HEK293 (cell line): ENCODE data around the gene CORO2B.
A peak's percentile ranks its signal among the peaks of the same experiment; 100 is the strongest.

ENCODE experiments used
- CTCF ChIA-PET: fragments of 350-600 bp; formaldehyde crosslinking; extraction: SDS; loops from one replicate; lab custom pipeline; 2021; ENCODE audit warnings: antibody characterized with exemption; lab: Yijun Ruan, JAX
- POLR2A ChIA-PET: fragments of 300-600 bp; formaldehyde crosslinking; extraction: SDS; loops from one replicate; lab custom pipeline; 2020; ENCODE audit warnings: antibody characterized with exemption, inconsistent platforms; lab: Yijun Ruan, JAX
- H3K27ac ChIP-seq: fragments of 200-500 bp; sonication (Bioruptor generic); 2 replicates; pipeline ENCODE4 v1.5.1; 2014; ENCODE audit warnings: low read depth, low read length, control low read depth, inconsistent platforms; ENCODE audit errors: extremely low read depth
- H3K36me3 ChIP-seq, 2 experiments: fragments of 200-500 bp in 1 of 2; sonication (Bioruptor generic) in 1 of 2; 1 replicate in 1 of 2; 2 replicates in 1 of 2; pipeline ENCODE4 v1.5.1; 2014 to 2017; ENCODE audit warnings: inconsistent platforms in 2 of 2, low read length in 2 of 2; ENCODE audit not compliant: control insufficient read depth in 2 of 2, insufficient read depth in 1 of 2
- H3K4me1 ChIP-seq: fragments of 200-500 bp; sonication (Bioruptor generic); 2 replicates; pipeline ENCODE4 v1.5.1; 2014; ENCODE audit warnings: mild to moderate bottlenecking, low read length, inconsistent platforms; ENCODE audit not compliant: control insufficient read depth, insufficient read depth
- H3K4me3 ChIP-seq: 2 replicates; pipeline ENCODE4 v1.5.1; 2011; ENCODE audit warnings: low read depth, mild to moderate bottlenecking, control low read depth, low read length, moderate library complexity
- H3K9me3 ChIP-seq: fragments of 200-500 bp; sonication (Bioruptor generic); 2 replicates; pipeline ENCODE4 v1.5.1; 2014; ENCODE audit warnings: low read depth, low read length, inconsistent platforms; ENCODE audit not compliant: control insufficient read depth, insufficient read depth
- SCRT1 ChIP-seq: fragments of 450-650 bp; formaldehyde crosslinking; IDR thresholded peaks from 2 replicates; pipeline ENCODE4 v1.5.1; 2016; ENCODE audit warnings: missing biosample characterization, missing genetic modification characterization, borderline replicate concordance
- SP2 ChIP-seq: fragments of 450-650 bp; formaldehyde crosslinking; IDR thresholded peaks from 2 replicates; pipeline ENCODE4 v1.5.1; 2016; ENCODE audit warnings: missing biosample characterization, missing genetic modification characterization
- ZNF138 ChIP-seq: fragments of 450-650 bp; formaldehyde crosslinking; IDR thresholded peaks from 2 replicates; pipeline ENCODE4 v1.5.1; 2016; ENCODE audit warnings: missing biosample characterization, missing genetic modification characterization, borderline replicate concordance
- ZNF239 ChIP-seq: fragments of 450-650 bp; formaldehyde crosslinking; IDR thresholded peaks from 2 replicates; pipeline ENCODE4 v1.5.1; 2016; ENCODE audit warnings: missing biosample characterization, missing genetic modification characterization
- ZNF311 ChIP-seq: fragments of 450-650 bp; formaldehyde crosslinking; IDR thresholded peaks from 2 replicates; pipeline ENCODE4 v1.5.1; 2017; ENCODE audit warnings: missing biosample characterization, missing genetic modification characterization, borderline replicate concordance
- ZNF335 ChIP-seq: fragments of 450-650 bp; formaldehyde crosslinking; conservative IDR thresholded peaks from 2 replicates; pipeline ENCODE4 v1.5.1; 2016; ENCODE audit warnings: missing biosample characterization, missing genetic modification characterization
- ZNF530 ChIP-seq: fragments of 450-650 bp; formaldehyde crosslinking; IDR thresholded peaks from 2 replicates; pipeline ENCODE4 v1.5.1; 2016; ENCODE audit warnings: low read depth, missing biosample characterization, missing genetic modification characterization
- ZNF544 ChIP-seq: fragments of 450-650 bp; formaldehyde crosslinking; IDR thresholded peaks from 2 replicates; pipeline ENCODE4 v1.5.0; 2017; ENCODE audit warnings: missing biosample characterization, missing genetic modification characterization
- ZNF561 ChIP-seq: fragments of 450-650 bp; IDR thresholded peaks from 2 replicates; pipeline ENCODE4 v1.5.1; 2018; ENCODE audit warnings: missing biosample characterization, missing genetic modification characterization, borderline replicate concordance
- ZNF768 ChIP-seq: fragments of 450-650 bp; formaldehyde crosslinking; IDR thresholded peaks from 2 replicates; pipeline ENCODE4 v1.5.1; 2018; ENCODE audit warnings: missing biosample characterization, mild to moderate bottlenecking, missing genetic modification characterization
- TF ChIP-seq, protein P1 (sequence below): fragments of 450-650 bp; formaldehyde crosslinking; IDR thresholded peaks from 2 replicates; pipeline ENCODE4 v1.5.1; 2016; ENCODE audit warnings: missing biosample characterization, missing genetic modification characterization, borderline replicate concordance
- TF ChIP-seq, protein P2 (sequence below): fragments of 450-650 bp; formaldehyde crosslinking; IDR thresholded peaks from 2 replicates; pipeline ENCODE4 v1.5.1; 2016; ENCODE audit warnings: missing biosample characterization, missing genetic modification characterization, low read depth
- TF ChIP-seq, protein P3 (sequence below): fragments of 450-650 bp; IDR thresholded peaks from 2 replicates; pipeline ENCODE4 v1.5.1; 2018; ENCODE audit warnings: missing biosample characterization, mild to moderate bottlenecking, missing genetic modification characterization
- TF ChIP-seq, protein P4 (sequence below): fragments of 450-650 bp; formaldehyde crosslinking; IDR thresholded peaks from 2 replicates; pipeline ENCODE4 v1.5.1; 2016; ENCODE audit warnings: missing biosample characterization, missing genetic modification characterization

Gene CORO2B

DNA sequence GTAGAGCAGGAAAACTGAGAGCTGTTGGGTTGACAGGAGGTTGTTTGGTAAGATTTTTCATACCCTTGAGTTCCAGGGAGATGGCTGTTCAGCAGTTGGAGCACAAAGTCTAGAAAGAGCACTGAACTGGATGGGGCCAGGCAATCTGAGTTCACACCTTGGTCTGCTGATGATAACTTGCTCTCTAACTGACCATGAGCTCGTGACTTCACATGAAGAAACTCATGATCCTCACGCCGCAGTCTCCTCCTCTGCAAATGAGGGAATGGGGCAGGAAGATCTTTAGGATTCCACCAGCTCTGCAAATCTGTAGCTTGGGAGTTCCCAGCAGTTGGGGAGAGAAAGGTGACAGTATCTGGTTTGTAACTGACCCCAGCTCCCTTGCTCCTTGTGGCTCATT is 33.7 kb downstream of the CORO2B start (continued):
- no peak for TF ChIP-seq ZNF530 (tag by site-specific recombination)
- TF ChIP-seq, protein P1, sequence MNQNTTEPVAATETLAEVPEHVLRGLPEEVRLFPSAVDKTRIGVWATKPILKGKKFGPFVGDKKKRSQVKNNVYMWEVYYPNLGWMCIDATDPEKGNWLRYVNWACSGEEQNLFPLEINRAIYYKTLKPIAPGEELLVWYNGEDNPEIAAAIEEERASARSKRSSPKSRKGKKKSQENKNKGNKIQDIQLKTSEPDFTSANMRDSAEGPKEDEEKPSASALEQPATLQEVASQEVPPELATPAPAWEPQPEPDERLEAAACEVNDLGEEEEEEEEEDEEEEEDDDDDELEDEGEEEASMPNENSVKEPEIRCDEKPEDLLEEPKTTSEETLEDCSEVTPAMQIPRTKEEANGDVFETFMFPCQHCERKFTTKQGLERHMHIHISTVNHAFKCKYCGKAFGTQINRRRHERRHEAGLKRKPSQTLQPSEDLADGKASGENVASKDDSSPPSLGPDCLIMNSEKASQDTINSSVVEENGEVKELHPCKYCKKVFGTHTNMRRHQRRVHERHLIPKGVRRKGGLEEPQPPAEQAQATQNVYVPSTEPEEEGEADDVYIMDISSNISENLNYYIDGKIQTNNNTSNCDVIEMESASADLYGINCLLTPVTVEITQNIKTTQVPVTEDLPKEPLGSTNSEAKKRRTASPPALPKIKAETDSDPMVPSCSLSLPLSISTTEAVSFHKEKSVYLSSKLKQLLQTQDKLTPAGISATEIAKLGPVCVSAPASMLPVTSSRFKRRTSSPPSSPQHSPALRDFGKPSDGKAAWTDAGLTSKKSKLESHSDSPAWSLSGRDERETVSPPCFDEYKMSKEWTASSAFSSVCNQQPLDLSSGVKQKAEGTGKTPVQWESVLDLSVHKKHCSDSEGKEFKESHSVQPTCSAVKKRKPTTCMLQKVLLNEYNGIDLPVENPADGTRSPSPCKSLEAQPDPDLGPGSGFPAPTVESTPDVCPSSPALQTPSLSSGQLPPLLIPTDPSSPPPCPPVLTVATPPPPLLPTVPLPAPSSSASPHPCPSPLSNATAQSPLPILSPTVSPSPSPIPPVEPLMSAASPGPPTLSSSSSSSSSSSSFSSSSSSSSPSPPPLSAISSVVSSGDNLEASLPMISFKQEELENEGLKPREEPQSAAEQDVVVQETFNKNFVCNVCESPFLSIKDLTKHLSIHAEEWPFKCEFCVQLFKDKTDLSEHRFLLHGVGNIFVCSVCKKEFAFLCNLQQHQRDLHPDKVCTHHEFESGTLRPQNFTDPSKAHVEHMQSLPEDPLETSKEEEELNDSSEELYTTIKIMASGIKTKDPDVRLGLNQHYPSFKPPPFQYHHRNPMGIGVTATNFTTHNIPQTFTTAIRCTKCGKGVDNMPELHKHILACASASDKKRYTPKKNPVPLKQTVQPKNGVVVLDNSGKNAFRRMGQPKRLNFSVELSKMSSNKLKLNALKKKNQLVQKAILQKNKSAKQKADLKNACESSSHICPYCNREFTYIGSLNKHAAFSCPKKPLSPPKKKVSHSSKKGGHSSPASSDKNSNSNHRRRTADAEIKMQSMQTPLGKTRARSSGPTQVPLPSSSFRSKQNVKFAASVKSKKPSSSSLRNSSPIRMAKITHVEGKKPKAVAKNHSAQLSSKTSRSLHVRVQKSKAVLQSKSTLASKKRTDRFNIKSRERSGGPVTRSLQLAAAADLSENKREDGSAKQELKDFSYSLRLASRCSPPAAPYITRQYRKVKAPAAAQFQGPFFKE (tag by site-specific recombination) = no peak
- TF ChIP-seq, all 188 proteins: peak for 0

DNA sequence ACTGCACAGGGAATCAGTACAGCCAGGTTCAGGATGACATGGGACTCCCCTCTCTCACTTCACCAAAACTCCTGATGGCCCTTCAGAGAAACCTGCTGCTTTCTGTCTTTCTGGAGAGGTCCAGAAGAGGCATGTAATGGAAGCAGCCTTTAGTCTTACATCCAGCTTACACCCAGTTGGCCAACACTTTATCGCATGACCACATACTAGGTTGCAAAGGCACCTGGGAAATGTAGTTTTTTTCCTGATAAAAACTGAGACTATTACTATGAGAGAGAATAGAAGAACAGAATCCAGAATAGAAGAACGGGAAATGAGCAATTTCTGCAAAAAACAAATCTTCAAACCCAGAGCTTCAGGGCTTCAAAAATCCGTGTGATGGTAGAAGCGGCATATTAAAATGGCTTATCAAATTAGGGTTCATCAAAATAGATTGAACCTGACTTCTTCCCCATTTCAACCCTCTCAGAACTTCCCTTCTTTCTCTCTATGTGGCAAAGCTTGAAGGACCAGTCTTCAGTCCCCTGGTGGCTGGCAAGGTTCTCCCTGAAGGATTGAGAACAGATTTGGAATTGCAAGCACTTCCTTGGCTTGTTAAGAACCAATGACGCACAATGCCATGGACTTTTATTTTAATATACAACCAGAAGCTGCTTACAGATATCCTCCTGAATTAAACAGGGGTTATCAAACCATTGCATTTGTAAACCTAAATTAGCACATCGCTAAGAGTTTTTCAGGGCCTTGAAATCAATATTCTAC is 34.4 kb downstream of the CORO2B start:
- H3K4me1 ChIP-seq = no peaks in the 10 kb centered on the region
- TF ChIP-seq ZNF335 (tag by site-specific recombination) = 0 out of 2 replicates have a peak, but pooled peaks have one; percentile 17
- TF ChIP-seq, protein P2, sequence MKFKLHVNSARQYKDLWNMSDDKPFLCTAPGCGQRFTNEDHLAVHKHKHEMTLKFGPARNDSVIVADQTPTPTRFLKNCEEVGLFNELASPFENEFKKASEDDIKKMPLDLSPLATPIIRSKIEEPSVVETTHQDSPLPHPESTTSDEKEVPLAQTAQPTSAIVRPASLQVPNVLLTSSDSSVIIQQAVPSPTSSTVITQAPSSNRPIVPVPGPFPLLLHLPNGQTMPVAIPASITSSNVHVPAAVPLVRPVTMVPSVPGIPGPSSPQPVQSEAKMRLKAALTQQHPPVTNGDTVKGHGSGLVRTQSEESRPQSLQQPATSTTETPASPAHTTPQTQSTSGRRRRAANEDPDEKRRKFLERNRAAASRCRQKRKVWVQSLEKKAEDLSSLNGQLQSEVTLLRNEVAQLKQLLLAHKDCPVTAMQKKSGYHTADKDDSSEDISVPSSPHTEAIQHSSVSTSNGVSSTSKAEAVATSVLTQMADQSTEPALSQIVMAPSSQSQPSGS (tag by site-specific recombination) = peak; percentile 35; the same call in 1 of the 2 replicates
- no peak for TF ChIP-seq SCRT1 (tag by site-specific recombination)
- TF ChIP-seq, protein P3, sequence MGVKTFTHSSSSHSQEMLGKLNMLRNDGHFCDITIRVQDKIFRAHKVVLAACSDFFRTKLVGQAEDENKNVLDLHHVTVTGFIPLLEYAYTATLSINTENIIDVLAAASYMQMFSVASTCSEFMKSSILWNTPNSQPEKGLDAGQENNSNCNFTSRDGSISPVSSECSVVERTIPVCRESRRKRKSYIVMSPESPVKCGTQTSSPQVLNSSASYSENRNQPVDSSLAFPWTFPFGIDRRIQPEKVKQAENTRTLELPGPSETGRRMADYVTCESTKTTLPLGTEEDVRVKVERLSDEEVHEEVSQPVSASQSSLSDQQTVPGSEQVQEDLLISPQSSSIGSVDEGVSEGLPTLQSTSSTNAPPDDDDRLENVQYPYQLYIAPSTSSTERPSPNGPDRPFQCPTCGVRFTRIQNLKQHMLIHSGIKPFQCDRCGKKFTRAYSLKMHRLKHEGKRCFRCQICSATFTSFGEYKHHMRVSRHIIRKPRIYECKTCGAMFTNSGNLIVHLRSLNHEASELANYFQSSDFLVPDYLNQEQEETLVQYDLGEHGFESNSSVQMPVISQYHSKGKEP (tag by site-specific recombination) = peak; percentile 53; the same call in 1 of the 2 replicates
- no peak for TF ChIP-seq ZNF544 (tag by site-specific recombination)
- no peak for TF ChIP-seq ZNF138 (tag by site-specific recombination)
- no peak for TF ChIP-seq SP2 (tag by site-specific recombination)
- TF ChIP-seq ZNF561 (tag by site-specific recombination) = no peak
- TF ChIP-seq, protein P4, sequence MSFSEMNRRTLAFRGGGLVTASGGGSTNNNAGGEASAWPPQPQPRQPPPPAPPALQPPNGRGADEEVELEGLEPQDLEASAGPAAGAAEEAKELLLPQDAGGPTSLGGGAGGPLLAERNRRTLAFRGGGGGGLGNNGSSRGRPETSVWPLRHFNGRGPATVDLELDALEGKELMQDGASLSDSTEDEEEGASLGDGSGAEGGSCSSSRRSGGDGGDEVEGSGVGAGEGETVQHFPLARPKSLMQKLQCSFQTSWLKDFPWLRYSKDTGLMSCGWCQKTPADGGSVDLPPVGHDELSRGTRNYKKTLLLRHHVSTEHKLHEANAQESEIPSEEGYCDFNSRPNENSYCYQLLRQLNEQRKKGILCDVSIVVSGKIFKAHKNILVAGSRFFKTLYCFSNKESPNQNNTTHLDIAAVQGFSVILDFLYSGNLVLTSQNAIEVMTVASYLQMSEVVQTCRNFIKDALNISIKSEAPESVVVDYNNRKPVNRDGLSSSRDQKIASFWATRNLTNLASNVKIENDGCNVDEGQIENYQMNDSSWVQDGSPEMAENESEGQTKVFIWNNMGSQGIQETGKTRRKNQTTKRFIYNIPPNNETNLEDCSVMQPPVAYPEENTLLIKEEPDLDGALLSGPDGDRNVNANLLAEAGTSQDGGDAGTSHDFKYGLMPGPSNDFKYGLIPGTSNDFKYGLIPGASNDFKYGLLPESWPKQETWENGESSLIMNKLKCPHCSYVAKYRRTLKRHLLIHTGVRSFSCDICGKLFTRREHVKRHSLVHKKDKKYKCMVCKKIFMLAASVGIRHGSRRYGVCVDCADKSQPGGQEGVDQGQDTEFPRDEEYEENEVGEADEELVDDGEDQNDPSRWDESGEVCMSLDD (tag by site-specific recombination) = no peak
- no peak for TF ChIP-seq ZNF239 (tag by site-specific recombination)
- TF ChIP-seq ZNF311 (tag by site-specific recombination) = no peak
- TF ChIP-seq, protein P1 (tag by site-specific recombination) = no peak
- TF ChIP-seq ZNF768 (tag by site-specific recombination) = no peak
- no peak overlapping the region for H3K27ac ChIP-seq
- CTCF ChIA-PET = interaction anchor here (0.6 to 1.6 kb wide), 5 partner anchors 39 to 264 kb away, joined by 3 to 4 read pairs (median 3); no protein-coding TSS in a partner anchor
- no peaks in the 10 kb centered on the region for H3K9me3 ChIP-seq
- no peak overlapping the region for H3K4me3 ChIP-seq
- POLR2A ChIA-PET = no interaction called here
- H3K36me3 ChIP-seq = no peaks in the 10 kb centered on the region
